Vagina (tissue), 2 donors: ENCODE data around the gene CRADD. TPM values are rescaled to one million over a fixed set of nuclear protein-coding genes. Genes with fewer than 3 reads are reported as not detected.

ENCODE experiments used
- DNase-seq, 2 donors: peaks; one replicate each; pipeline ENCODE4 v3.0.0-alpha.2; 2017; ENCODE audit errors: extremely low spot score in 2 of 2
- H3K27ac ChIP-seq: fragments of 200-600 bp; sonication (generic); one replicate; pipeline ENCODE4 v1.5.1; 2019
- H3K27me3 ChIP-seq: fragments of 200-600 bp; sonication (generic); one replicate; pipeline ENCODE4 v1.5.1; 2019
- H3K36me3 ChIP-seq, 2 donors: fragments of 200-600 bp; sonication (generic); one replicate each; pipeline ENCODE4 v1.5.1; 2017 to 2019
- H3K4me1 ChIP-seq: fragments of 200-600 bp; sonication (generic); one replicate; pipeline ENCODE4 v1.5.1; 2019
- H3K4me3 ChIP-seq, 2 donors: fragments of 200-600 bp; sonication (generic); 1 replicate in 1 of 2; 2 replicates in 1 of 2; pipeline ENCODE4 v1.5.1; 2016 to 2019
- H3K9me3 ChIP-seq: fragments of 200-600 bp; sonication (generic); one replicate; pipeline ENCODE4 v1.5.1; 2019
- CTCF ChIP-seq, 3 experiments: fragments of 450-650 bp in 2 of 3; fragments of 200-600 bp in 1 of 3; sonication (generic) in 1 of 3; IDR thresholded peaks; one replicate each; pipeline ENCODE4 v1.5.1; 2017 to 2019; ENCODE audit warnings: antibody characterized with exemption in 3 of 3, mild to moderate bottlenecking in 2 of 3, moderate library complexity in 2 of 3
- POLR2A ChIP-seq, 2 donors: fragments of 450-650 bp; IDR thresholded peaks; one replicate each; pipeline ENCODE4 v1.6.1; 2017; ENCODE audit warnings: antibody characterized with exemption in 2 of 2, mild to moderate bottlenecking in 2 of 2, moderate library complexity in 2 of 2
- POLR2AphosphoS5 ChIP-seq, 2 donors: sonication (generic); formaldehyde crosslinking; IDR thresholded peaks; one replicate each; pipeline ENCODE4 v1.9.0; 2017; ENCODE audit warnings: antibody characterized with exemption in 2 of 2, mild to moderate bottlenecking in 2 of 2, low read depth in 1 of 2; ENCODE audit not compliant: insufficient read depth in 1 of 2
- intact Hi-C: fragments of 100-400 bp; cut with DNase I; formaldehyde crosslinking; loops from one replicate; pipeline ENCODE4 v1.15.1; 2023
- total RNA-seq: library from RNA; depleted of rRNA; stranded (reverse); fragments of >200 nt; gene quantifications from one replicate; pipeline ENCODE4 v1.2.3, GENCODE V29; 2016

The CRADD gene
- total RNA-seq, 1 donor from 2014 or later: 40.8 TPM

- no peak for DNase-seq
- Histone ChIP-seq H3K36me3 (no peaks in the 10 kb centered on the region), H3K27ac (no peak overlapping the region), H3K4me1 (no peaks in the 10 kb centered on the region), H3K9me3 (no peaks in the 10 kb centered on the region), H3K4me3 (no peak overlapping the region), H3K27me3 (no peaks in the 10 kb centered on the region)
- no peak for TF ChIP-seq POLR2AphosphoS5 (IDR thresholded peaks at IDR 0.05; ENCODE audit: insufficient read depth in 1 of 2, low read depth in 1 of 2)
- no peak for TF ChIP-seq POLR2A (IDR thresholded peaks at IDR 0.05)
- no peak for TF ChIP-seq CTCF (IDR thresholded peaks at IDR 0.05)
- intact Hi-C loops: no loop called here
These were observed 155.0 kb downstream of the CRADD start for GRCh38 chr12:93832131-93832530.

- no peak overlapping the region for H3K27ac ChIP-seq
- H3K4me1 ChIP-seq: no peaks in the 10 kb centered on the region
- H3K36me3 ChIP-seq: no peaks in the 10 kb centered on the region
- no peak overlapping the region for H3K4me3 ChIP-seq
- DNase-seq: peak in 1 of 2 donors; percentile 58
- H3K9me3 ChIP-seq: no peaks in the 10 kb centered on the region
- TF ChIP-seq CTCF (IDR thresholded peaks at IDR 0.05) (no peak), POLR2AphosphoS5 (IDR thresholded peaks at IDR 0.05; ENCODE audit: insufficient read depth in 1 of 2, low read depth in 1 of 2) (no peak), POLR2A (IDR thresholded peaks at IDR 0.05) (no peak)
- no peaks in the 10 kb centered on the region for H3K27me3 ChIP-seq
- intact Hi-C loops: no loop called here
These were observed 156.8 kb downstream of the CRADD start for GRCh38 chr12:93833946-93834345.

- Histone ChIP-seq H3K27me3 (no peaks in the 10 kb centered on the region), H3K27ac (no peak overlapping the region), H3K4me1 (no peaks in the 10 kb centered on the region), H3K4me3 (no peak overlapping the region), H3K9me3 (no peaks in the 10 kb centered on the region), H3K36me3 (no peaks in the 10 kb centered on the region)
- DNase-seq: peak in 1 of 2 donors; percentile 32
- TF ChIP-seq CTCF (IDR thresholded peaks at IDR 0.05) (no peak), POLR2AphosphoS5 (IDR thresholded peaks at IDR 0.05; ENCODE audit: insufficient read depth in 1 of 2, low read depth in 1 of 2) (no peak), POLR2A (IDR thresholded peaks at IDR 0.05) (no peak)
- intact Hi-C loops: no loop called here
These were observed 159.6 kb downstream of the CRADD start for GRCh38 chr12:93836620-93837260.

GRCh38 chr12:93838193-93838592 lies 161.0 kb downstream of the CRADD start:
- Histone ChIP-seq H3K36me3 (no peaks in the 10 kb centered on the region), H3K4me1 (no peaks in the 10 kb centered on the region), H3K27me3 (no peaks in the 10 kb centered on the region), H3K27ac (no peak overlapping the region), H3K4me3 (no peak overlapping the region), H3K9me3 (no peaks in the 10 kb centered on the region)
- peak in 1 of 2 donors; percentile 71 for DNase-seq
- TF ChIP-seq POLR2AphosphoS5 (IDR thresholded peaks at IDR 0.05; ENCODE audit: insufficient read depth in 1 of 2, low read depth in 1 of 2) (no peak), CTCF (IDR thresholded peaks at IDR 0.05) (no peak), POLR2A (IDR thresholded peaks at IDR 0.05) (no peak)
- intact Hi-C loops: no loop called here

- intact Hi-C loops: no loop called here
- DNase-seq: no peak
These were observed 161.9 kb downstream of the CRADD start for GRCh38 chr12:93839064-93839463.

More at GRCh38 chr12:93839064-93839463, 161.9 kb downstream of the CRADD start:
- Histone ChIP-seq H3K9me3 (no peaks in the 10 kb centered on the region), H3K27ac (no peak overlapping the region), H3K4me1 (no peaks in the 10 kb centered on the region), H3K27me3 (no peaks in the 10 kb centered on the region), H3K4me3 (no peak overlapping the region), H3K36me3 (no peaks in the 10 kb centered on the region)
- TF ChIP-seq CTCF (IDR thresholded peaks at IDR 0.05) (no peak), POLR2A (IDR thresholded peaks at IDR 0.05) (no peak)
